PC-9 (cell line): Measurements from ENCODE around the gene KBTBD6. TPM values are rescaled to one million over a fixed set of nuclear protein-coding genes. Genes with fewer than 3 reads are reported as not detected.

Experiments
- BruUV-seq: library from RNA; stranded (reverse); fragments of 400-500 nt; replicated peaks from 2 replicates; lab custom pipeline; 2021; lab: Mats Ljungman, UMichigan
- CTCF ChIA-PET: fragments of 300-600 bp; sonication (Branson Sonifier 250); formaldehyde crosslinking; loops from one replicate; lab custom pipeline; 2022; ENCODE audit warnings: antibody characterized with exemption; lab: Charles Lee
- POLR2A ChIA-PET: fragments of 300-600 bp; sonication (Branson Sonifier 250); formaldehyde crosslinking; loops from one replicate; lab custom pipeline; 2022; ENCODE audit warnings: antibody characterized with exemption; ENCODE audit not compliant: unreplicated experiment; lab: Charles Lee
- DNase-seq, 2 experiments: peaks; one replicate each; pipeline versions ENCODE4 v3.0.0 to v3.0.0-alpha.2; 2015 to 2022; ENCODE audit warnings: mixed read lengths in 1 of 2
- H2AFZ ChIP-seq: fragments of 200-600 bp; sonication (generic); 2 replicates; pipeline ENCODE4 v1.8.1; 2017; ENCODE audit warnings: antibody characterized with exemption
- H3F3A ChIP-seq: fragments of 200-600 bp; sonication (generic); 2 replicates; pipeline ENCODE4 v1.8.1; 2017; ENCODE audit warnings: antibody characterized with exemption, mild to moderate bottlenecking, low read depth; ENCODE audit not compliant: insufficient read depth
- H3K27ac ChIP-seq: fragments of 200-600 bp; sonication (generic); 2 replicates; pipeline ENCODE4 v1.6.1; 2016; ENCODE audit warnings: mixed run types
- H3K27me3 ChIP-seq: fragments of 200-600 bp; sonication (generic); 2 replicates; pipeline ENCODE4 v1.6.1; 2016; ENCODE audit warnings: low read depth, mixed run types; ENCODE audit not compliant: insufficient read depth
- H3K36me3 ChIP-seq: fragments of 200-600 bp; sonication (generic); 2 replicates; pipeline ENCODE4 v1.6.1; 2016; ENCODE audit warnings: low read depth, mixed run types
- H3K4me1 ChIP-seq: fragments of 200-600 bp; sonication (generic); replicated peaks from 2 replicates; pipeline ENCODE4 v1.6.1; 2016; ENCODE audit warnings: mixed run types; ENCODE audit not compliant: insufficient read depth
- H3K4me2 ChIP-seq: fragments of 200-600 bp; sonication (generic); 2 replicates; pipeline ENCODE4 v1.6.1; 2017; ENCODE audit warnings: mixed run types
- H3K4me3 ChIP-seq: fragments of 200-600 bp; sonication (generic); 2 replicates; pipeline ENCODE4 v1.6.1; 2016; ENCODE audit warnings: mixed run types
- H3K79me2 ChIP-seq: fragments of 200-600 bp; sonication (generic); 2 replicates; pipeline ENCODE4 v1.6.1; 2017; ENCODE audit warnings: low read depth, mixed run types
- H3K9me2 ChIP-seq: fragments of 200-600 bp; sonication (generic); 2 replicates; pipeline ENCODE4 v1.8.1; 2017; ENCODE audit warnings: mild to moderate bottlenecking; ENCODE audit not compliant: insufficient read depth
- H3K9me3 ChIP-seq: fragments of 200-600 bp; sonication (generic); 2 replicates; pipeline ENCODE4 v1.8.1; 2016; ENCODE audit warnings: low read depth; ENCODE audit not compliant: insufficient read depth
- H4K20me1 ChIP-seq: fragments of 200-600 bp; sonication (generic); 2 replicates; pipeline ENCODE4 v1.8.1; 2017; ENCODE audit not compliant: insufficient read depth
- CTCF ChIP-seq: fragments of 200-600 bp; sonication (generic); conservative IDR thresholded peaks from 2 replicates; pipeline ENCODE4 v1.6.1; 2017; ENCODE audit warnings: mixed run types, antibody characterized with exemption, mild to moderate bottlenecking, moderate library complexity
- EZH2 ChIP-seq: fragments of 200-600 bp; sonication (generic); IDR thresholded peaks from 2 replicates; pipeline ENCODE4 v1.8.0; 2017; ENCODE audit warnings: antibody characterized with exemption, low read depth
- intact Hi-C: fragments of 100-400 bp; cut with micrococcal nuclease; formaldehyde crosslinking; loops from one replicate; pipeline ENCODE4 v1.10.0; 2022; ENCODE audit not compliant: unreplicated experiment
- total RNA-seq: library from RNA; stranded (reverse); gene quantifications from 2 replicates; pipeline ENCODE4 v1.2.3, GENCODE V29; 2021

The KBTBD6 gene
- total RNA-seq, 1 experiment from 2014 or later = 4.3 TPM

- no peaks in the 10 kb centered on the region for H4K20me1 ChIP-seq
- H3K27me3 ChIP-seq = no peaks in the 10 kb centered on the region
- H3K79me2 ChIP-seq = peaks cover 37% of the 10 kb centered on the region
- no peak overlapping the region for H2AFZ ChIP-seq
- H3K4me2 ChIP-seq = peak overlapping the region; percentile 48
- no TSS peak for BruUV-seq
- intact Hi-C loops = no loop called here
- ChIA-PET POLR2A (no interaction called here), CTCF (no interaction called here)
- no peak for DNase-seq
- no peaks in the 10 kb centered on the region for H3F3A ChIP-seq
- no peak overlapping the region for H3K4me3 ChIP-seq
- H3K4me1 ChIP-seq = peaks cover 6% of the 10 kb centered on the region
- H3K9me2 ChIP-seq = no peaks in the 10 kb centered on the region
- H3K9me3 ChIP-seq = no peaks in the 10 kb centered on the region
- H3K36me3 ChIP-seq = no peaks in the 10 kb centered on the region
- no peak overlapping the region for H3K27ac ChIP-seq
- TF ChIP-seq CTCF (no peak), EZH2 (no peak)
Measured at GRCh38 chr13:41130356-41130755, 2.2 kb downstream of the KBTBD6 start.

GRCh38 chr13:41127701-41128100 lies 4.9 kb downstream of the KBTBD6 start:
- POLR2A ChIA-PET = interaction anchor here (0.6 kb wide), 1 partner anchor 136 kb away, joined by 8 read pairs; the partner anchor contains the start of gene MTRF1
- no peaks in the 10 kb centered on the region for H3F3A ChIP-seq
- H3K79me2 ChIP-seq = peaks cover 25% of the 10 kb centered on the region
- no peak for TF ChIP-seq CTCF
- no peak for TF ChIP-seq EZH2
- H3K9me2 ChIP-seq = no peaks in the 10 kb centered on the region
- no peaks in the 10 kb centered on the region for H3K27me3 ChIP-seq
- H3K27ac ChIP-seq = no peak overlapping the region
- no peaks in the 10 kb centered on the region for H3K36me3 ChIP-seq
- no peak for DNase-seq
- H3K4me3 ChIP-seq = no peak overlapping the region
- no peak overlapping the region for H2AFZ ChIP-seq
- CTCF ChIA-PET = interaction anchor here (0.5 kb wide), 1 partner anchor 58 kb away, joined by 5 read pairs; no protein-coding TSS in a partner anchor
- intact Hi-C loops = no loop called here
- no peak overlapping the region for H3K4me2 ChIP-seq
- peaks cover 6% of the 10 kb centered on the region for H3K4me1 ChIP-seq
- H4K20me1 ChIP-seq = no peaks in the 10 kb centered on the region
- no TSS peak for BruUV-seq
- H3K9me3 ChIP-seq = no peaks in the 10 kb centered on the region

- no peaks in the 10 kb centered on the region for H3K79me2 ChIP-seq
- intact Hi-C loops = no loop called here
- H3F3A ChIP-seq = no peaks in the 10 kb centered on the region
- H3K27me3 ChIP-seq = no peaks in the 10 kb centered on the region
- CTCF ChIA-PET = no interaction called here
- no peak overlapping the region for H2AFZ ChIP-seq
- no peak overlapping the region for H3K4me2 ChIP-seq
- BruUV-seq = no TSS peak
- no peaks in the 10 kb centered on the region for H4K20me1 ChIP-seq
- H3K9me3 ChIP-seq = no peaks in the 10 kb centered on the region
- no peaks in the 10 kb centered on the region for H3K36me3 ChIP-seq
- H3K4me3 ChIP-seq = no peak overlapping the region
- no peaks in the 10 kb centered on the region for H3K4me1 ChIP-seq
- no peak for DNase-seq
- POLR2A ChIA-PET = interaction anchor here (0.7 kb wide), 1 partner anchor 105 kb away, joined by 3 read pairs; no protein-coding TSS in a partner anchor
- no peak overlapping the region for H3K27ac ChIP-seq
- no peak for TF ChIP-seq EZH2
- no peak for TF ChIP-seq CTCF
- no peaks in the 10 kb centered on the region for H3K9me2 ChIP-seq
Measured at GRCh38 chr13:41122838-41123237, 9.8 kb downstream of the KBTBD6 start.
